Measurements from ENCODE around the gene HCK.

Gene HCK

DNA sequence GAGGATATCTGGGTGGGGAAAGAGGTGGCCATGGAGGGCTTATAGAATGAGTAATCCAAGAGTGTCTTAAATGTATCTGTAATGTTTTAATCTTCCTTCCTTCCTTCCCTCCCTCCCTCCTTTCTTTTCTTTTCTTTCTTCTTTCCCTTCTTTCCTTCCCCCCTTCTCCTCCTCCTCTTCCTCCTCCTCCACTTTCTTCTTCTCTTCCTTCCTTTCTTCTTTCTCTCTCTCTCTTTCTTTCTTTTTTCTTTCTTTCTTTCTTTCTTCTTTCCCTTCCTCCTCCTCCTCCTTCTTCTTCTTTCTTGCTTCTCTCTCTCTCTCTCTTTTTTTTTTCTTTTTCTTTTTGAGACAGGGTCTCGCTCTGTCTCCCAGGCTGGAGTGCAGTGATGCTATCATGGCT, 7.1 kb downstream of the HCK start:
- no peak for DNase-seq
- no peak for TF ChIP-seq POLR2A (IDR thresholded peaks at IDR 0.05; ENCODE audit: low read length)
- TF ChIP-seq GATA1 (IDR thresholded peaks at IDR 0.05; ENCODE audit: low read depth, low read length), result no peak

DNA sequence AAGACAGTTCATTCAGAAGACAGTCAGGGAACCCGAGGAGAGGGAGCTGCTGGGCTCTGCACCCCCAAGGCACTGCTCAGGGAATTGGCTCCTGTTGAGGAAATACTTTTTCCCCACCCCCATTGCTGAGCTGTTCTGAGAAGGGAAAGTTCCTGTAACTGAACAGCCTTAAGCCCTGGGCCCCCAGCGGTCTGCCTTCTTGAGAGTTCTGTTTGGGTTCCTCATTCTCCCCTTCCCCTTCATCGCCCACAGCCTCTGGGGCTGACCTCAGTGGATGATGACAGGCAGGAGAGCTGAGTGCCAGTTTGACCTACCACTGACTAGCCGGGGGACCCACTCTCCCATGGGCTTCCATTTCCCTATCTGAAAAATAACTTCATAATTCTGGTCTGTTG, 10.7 kb downstream of the HCK start:
- DNase-seq, result no peak
- TF ChIP-seq POLR2A (IDR thresholded peaks at IDR 0.05; ENCODE audit: low read length) (no peak), GATA1 (IDR thresholded peaks at IDR 0.05; ENCODE audit: low read depth, low read length) (no peak)

DNA sequence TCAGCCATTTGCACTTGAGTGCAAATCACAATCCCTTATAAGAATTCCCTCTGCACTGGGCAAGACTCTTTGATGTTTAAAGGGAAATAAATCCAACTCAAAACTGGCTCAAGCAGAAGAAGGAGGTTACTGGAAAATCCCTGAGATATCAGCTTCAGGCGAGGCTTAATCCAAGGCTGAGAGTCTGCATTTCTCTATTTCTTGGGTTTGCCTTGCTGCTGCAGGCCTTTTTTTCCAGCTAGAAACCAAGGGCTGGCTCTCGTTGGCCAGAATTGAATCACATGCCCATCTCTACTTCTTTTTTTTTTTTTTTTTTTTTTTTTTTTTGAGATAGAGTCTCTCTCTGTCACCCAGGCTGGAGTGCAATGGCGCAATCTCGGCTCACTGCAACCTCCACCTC, 11.7 kb downstream of the HCK start:
- TF ChIP-seq GATA1 (IDR thresholded peaks at IDR 0.05; ENCODE audit: low read depth, low read length), result no peak
- TF ChIP-seq POLR2A (IDR thresholded peaks at IDR 0.05; ENCODE audit: low read length), result no peak
- no peak for DNase-seq

DNA sequence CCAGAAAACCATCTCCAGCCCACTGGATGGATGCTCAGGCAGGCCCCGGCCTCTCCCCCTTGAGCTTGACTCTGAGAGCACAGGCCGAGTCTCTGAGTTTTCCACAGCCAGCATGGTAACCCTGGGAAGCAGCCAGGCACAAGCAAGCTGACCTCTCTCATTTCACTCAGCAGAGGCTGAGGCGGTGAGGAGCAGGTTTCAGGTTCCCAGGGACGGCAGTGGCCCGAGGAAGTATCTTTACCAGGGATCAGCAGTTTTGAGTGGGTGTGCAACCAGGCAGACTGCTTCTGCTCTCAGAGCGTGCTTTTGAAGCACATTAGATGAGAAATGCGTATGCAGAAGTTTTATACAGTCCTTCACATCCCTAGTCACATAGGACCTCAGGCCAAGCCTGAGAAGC, 12.6 kb downstream of the HCK start:
- no peak for TF ChIP-seq POLR2A (IDR thresholded peaks at IDR 0.05; ENCODE audit: low read length)
- no peak for TF ChIP-seq GATA1 (IDR thresholded peaks at IDR 0.05; ENCODE audit: low read depth, low read length)
- DNase-seq, result no peak

DNA sequence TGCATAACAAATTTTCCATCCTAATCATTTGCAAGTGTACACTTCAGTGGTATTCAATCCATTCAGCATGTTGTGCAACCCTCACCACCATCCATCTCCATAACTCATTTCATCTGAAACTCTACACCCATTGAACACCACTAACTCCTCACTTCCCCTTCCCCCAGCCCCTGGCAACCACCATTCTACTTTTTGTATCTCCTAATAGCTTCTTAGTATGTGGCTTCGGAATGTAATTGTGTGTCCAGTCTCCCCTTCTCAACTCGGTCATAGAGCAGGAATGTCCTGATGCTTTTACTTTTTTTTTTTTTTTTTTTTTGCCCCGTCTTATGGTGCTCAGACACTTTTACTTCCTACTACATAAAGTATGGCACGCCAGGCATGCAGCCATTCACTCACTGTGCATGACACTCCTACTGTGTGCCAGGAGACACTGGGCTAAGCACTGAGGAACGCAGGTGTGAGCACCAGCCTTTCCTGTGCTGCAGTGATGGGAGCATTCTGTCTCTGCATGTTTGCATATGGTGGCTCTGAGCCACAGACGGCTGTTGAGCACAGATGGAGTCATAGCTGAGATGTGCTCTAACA, 15.3 kb downstream of the HCK start:
- DNase-seq, result no peak
- TF ChIP-seq GATA1 (IDR thresholded peaks at IDR 0.05; ENCODE audit: low read depth, low read length) (no peak), POLR2A (IDR thresholded peaks at IDR 0.05; ENCODE audit: low read length) (no peak)

DNA sequence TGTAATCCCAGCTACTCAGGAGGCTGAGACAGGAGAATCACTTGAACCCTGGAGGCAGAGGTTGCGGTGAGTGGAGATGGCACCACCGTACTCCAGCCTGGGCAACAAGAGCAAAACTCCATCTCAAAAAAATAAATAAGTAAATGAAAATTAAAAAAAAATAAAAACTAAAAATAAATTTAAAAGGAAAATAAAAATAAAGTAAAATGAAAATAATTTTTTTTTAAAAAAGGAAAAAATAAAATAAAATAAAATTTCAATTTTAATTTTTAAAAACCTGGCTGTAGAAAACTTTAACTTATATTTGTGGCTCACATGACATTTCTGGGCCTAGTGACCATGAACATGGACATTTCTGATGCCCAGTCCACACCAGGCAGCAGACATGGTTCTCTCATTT, 16.1 kb downstream of the HCK start:
- no peak for DNase-seq
- no peak for TF ChIP-seq POLR2A (IDR thresholded peaks at IDR 0.05; ENCODE audit: low read length)
- TF ChIP-seq GATA1 (IDR thresholded peaks at IDR 0.05; ENCODE audit: low read depth, low read length), result no peak

DNA sequence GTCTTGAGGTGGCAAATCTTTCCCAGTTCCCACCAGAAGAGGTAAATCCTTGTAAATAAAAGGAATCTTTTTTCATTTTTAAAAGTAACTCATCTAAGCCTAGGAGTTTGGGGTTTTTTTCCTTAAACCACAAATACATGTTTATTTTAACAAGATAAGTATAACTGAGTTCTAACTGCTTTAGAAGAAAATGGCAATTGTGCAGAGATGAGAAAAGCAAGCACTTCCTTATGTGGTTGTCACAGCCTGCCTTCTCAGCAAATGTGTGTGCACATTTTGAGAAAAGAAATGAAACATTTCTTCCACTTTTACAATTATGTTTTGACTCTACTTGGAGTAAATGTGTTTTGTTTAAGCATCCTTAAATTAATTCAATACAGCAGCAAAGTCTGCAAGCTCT, 17.7 kb downstream of the HCK start:
- TF ChIP-seq GATA1 (IDR thresholded peaks at IDR 0.05; ENCODE audit: low read depth, low read length), result no peak
- no peak for TF ChIP-seq POLR2A (IDR thresholded peaks at IDR 0.05; ENCODE audit: low read length)
- DNase-seq, result no peak

DNA sequence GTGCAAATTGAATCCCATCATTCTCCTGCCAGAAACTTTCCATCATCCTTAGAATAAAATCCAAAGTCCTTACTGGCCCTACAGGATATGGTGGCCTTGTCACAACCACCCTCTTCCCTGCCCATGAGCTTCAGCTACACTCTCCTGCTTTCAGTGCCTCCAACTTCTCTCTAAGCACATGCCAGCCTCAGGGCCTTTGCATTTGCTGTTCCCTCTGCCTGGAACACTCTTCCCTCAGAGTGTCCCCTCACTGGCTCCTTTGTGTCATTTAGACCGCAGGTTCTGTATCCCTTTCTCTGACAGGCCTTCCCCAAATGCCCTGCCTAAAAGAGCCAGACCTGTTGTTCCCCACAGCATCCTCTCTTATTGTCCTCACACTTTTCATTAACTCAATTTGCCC, 18.2 kb downstream of the HCK start:
- no peak for DNase-seq
- TF ChIP-seq GATA1 (IDR thresholded peaks at IDR 0.05; ENCODE audit: low read depth, low read length), result no peak
- TF ChIP-seq POLR2A (IDR thresholded peaks at IDR 0.05; ENCODE audit: low read length), result no peak

DNA sequence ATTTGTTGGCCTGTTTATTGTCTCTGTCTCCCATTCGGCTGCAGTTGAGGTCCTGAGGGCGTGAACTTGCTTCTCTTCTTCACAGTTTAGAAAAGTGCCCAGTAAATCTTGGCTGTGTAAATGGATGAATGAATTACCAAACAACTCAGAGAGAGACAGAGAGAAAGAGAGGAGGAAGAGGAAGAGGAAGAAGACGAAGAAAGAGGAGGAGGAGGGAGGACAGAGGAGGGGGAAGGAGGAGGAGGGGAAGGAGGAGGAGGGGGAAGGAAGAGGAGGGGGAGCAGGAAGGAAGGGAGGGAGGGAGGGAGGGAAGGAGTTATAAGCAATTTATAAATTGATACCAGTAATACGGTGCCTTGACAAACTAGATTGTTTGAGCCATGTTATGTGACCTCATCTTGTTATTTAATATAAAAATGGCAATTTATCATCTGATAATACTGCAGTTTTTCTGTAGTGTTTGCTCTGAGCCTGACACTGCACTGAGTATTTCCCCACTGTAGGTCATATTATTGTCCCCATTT, 18.7 kb downstream of the HCK start:
- no peak for DNase-seq
- no peak for TF ChIP-seq POLR2A (IDR thresholded peaks at IDR 0.05; ENCODE audit: low read length)
- TF ChIP-seq GATA1 (IDR thresholded peaks at IDR 0.05; ENCODE audit: low read depth, low read length), result no peak

DNA sequence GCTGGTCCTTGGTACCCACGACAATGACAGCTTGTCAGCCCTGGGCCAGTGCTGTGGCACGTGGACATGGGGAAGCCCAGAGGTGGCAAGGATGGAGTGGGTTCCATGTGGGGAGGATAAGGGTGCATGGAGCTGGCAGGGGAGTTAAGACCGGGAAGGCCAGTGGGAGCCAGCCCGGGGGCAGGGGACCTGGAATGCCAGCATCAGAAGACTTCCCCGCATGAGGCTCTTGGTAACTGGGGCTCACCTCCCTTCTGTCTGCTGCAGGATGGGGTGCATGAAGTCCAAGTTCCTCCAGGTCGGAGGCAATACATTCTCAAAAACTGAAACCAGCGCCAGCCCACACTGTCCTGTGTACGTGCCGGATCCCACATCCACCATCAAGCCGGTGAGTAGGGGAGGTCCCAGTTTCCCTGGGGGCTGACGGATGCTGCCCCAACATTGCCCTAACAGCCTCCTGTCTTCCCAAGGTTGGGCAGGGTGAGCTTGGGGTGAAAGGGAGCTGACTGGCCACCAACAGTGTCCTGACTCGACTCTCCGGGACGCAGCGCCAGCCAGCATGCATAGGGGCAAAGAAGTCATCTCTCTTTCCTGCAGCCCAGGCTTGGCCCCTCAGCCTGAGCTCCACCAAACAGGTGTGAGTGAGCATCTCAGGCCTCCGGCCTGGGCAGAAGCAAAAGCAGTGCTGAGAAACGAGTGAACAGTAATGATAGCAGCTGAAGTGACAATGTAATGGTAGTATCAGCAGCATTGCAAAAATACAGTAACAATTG, 19.5 kb downstream of the HCK start:
- TF ChIP-seq POLR2A (IDR thresholded peaks at IDR 0.05; ENCODE audit: low read length) (no peak), GATA1 (IDR thresholded peaks at IDR 0.05; ENCODE audit: low read depth, low read length) (no peak)

DNA sequence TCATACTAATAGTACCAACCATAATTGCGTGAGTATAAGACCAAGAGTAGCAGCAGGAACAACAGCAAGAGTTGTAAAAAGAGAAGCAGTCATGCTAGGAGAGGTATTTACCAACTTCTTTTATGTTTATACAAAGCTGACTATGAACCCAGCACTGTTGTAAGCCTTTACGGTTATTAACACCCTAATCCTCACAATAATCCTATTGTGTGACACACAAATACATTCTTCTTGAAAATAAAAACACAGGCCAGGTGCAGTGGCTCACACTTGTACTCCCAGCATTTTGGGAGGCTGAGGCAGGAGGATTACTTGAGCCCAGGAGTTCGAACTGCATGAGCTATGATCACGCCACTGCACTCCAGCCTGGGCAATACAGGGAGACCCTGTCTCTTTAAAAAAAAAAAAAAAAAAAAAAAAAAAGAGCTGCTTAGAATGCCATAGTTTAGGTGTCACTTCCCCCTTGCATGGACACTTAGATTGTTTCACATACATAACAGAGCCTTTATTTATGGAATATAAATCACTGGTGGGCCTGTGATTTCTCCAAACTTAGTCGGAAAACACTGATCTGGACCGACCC, 20.2 kb downstream of the HCK start:
- no peak for DNase-seq
- TF ChIP-seq POLR2A (IDR thresholded peaks at IDR 0.05; ENCODE audit: low read length) (no peak), GATA1 (IDR thresholded peaks at IDR 0.05; ENCODE audit: low read depth, low read length) (no peak)

More for the DNA sequence above, 19.5 kb downstream of the HCK start:
- no peak for DNase-seq

DNA sequence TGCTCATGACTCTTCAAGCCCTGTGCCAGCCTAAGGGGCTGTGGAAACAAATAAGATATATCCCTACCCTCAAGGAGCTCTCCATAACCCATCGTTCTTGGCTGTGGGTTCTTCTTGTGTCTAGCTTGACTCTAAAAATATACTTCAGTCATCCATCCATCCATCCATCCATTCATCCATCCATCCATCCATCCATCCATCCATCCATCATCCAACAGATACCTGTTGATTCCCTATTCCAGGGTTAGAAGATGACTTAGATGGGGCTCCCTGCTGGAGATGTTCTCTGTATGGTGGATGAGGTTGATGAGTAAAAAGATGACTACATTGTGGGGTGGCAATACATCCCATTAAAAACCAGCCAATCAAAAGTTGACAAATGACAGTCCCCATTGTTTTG, 23.5 kb downstream of the HCK start:
- no peak for DNase-seq
- TF ChIP-seq POLR2A (IDR thresholded peaks at IDR 0.05; ENCODE audit: low read length) (no peak), GATA1 (IDR thresholded peaks at IDR 0.05; ENCODE audit: low read depth, low read length) (no peak)

DNA sequence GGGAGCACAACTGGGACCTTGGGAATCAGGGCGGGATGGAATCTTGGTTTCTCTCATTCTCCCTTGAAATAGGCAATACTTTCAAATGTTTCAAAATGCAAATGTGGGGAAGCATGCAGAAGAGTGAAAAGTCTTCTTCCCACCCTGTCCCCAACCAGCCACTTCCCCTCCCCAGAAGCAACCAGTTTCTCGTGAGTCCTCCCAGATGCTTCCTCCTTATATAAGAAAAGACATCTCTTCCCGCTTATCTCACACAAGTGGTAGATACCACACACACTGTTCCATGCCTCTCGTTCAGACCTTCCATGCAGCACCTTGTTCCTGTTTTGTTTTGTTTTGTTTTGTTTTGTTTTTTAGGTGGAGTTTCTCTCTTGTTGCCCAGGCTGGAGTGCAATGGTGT, 25.1 kb downstream of the HCK start:
- DNase-seq, result no peak
- TF ChIP-seq GATA1 (IDR thresholded peaks at IDR 0.05; ENCODE audit: low read depth, low read length) (no peak), POLR2A (IDR thresholded peaks at IDR 0.05; ENCODE audit: low read length) (no peak)

DNA sequence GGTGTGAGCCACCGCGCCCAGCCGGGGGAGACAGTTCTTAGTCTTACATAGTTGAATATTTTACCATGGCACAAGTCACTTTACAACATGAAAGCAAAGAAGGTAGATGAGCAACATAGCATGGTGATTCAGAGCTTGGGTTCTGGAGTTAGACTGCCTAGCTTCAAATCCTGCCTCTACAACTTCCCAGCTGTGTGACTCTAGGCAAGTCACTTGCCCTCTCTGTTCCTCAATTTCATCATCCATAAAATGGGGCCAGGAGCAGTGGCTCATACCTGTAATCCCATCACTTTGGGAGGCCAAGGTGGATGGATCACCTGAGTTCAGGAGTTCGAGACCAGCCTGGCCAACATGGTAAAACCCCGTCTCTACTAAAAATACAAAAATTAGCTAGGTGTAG, 26.3 kb downstream of the HCK start:
- TF ChIP-seq POLR2A (IDR thresholded peaks at IDR 0.05; ENCODE audit: low read length) (no peak), GATA1 (IDR thresholded peaks at IDR 0.05; ENCODE audit: low read depth, low read length) (no peak)
- no peak for DNase-seq

DNA sequence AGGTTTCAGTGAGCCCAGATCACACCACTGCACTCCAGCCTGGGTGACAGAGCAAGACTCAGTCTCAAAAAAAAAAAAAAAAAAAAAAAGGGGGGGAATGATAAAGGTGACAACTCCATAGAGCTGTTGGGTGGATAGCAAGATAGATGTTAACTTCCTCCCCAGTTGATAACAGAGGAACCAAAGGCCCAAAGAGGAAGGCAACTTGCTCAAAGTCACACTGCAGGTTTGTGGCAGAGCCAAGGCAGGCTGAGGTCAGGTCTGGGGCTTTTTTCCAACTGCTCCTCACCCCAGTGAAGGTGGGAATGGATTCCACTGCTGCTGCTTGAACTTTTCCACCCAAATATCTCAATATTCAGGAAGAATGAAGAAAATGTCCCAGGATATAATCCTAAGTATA, 26.7 kb downstream of the HCK start:
- no peak for DNase-seq
- TF ChIP-seq GATA1 (IDR thresholded peaks at IDR 0.05; ENCODE audit: low read depth, low read length) (no peak), POLR2A (IDR thresholded peaks at IDR 0.05; ENCODE audit: low read length) (no peak)

Measured in erythroblast (primary cell).